Cerebellar cortex (tissue), 1 donor: ENCODE results near the gene KRT2.
A peak's percentile ranks its signal among the peaks of the same experiment; 100 is the strongest.

Experiments used
- DNase-seq: peaks from one replicate; pipeline ENCODE4 v3.0.0-alpha.2; 2015; ENCODE audit warnings: low spot score

Gene KRT2

GRCh38 chr12:52637299-52637698, 14.7 kb downstream of the KRT2 start:
- DNase-seq: no peak

- DNase-seq: no peak
These were observed 15.3 kb downstream of the KRT2 start for GRCh38 chr12:52636592-52637258.

- no peak for DNase-seq
These were observed 15.8 kb downstream of the KRT2 start for GRCh38 chr12:52636189-52636588.

DNA sequence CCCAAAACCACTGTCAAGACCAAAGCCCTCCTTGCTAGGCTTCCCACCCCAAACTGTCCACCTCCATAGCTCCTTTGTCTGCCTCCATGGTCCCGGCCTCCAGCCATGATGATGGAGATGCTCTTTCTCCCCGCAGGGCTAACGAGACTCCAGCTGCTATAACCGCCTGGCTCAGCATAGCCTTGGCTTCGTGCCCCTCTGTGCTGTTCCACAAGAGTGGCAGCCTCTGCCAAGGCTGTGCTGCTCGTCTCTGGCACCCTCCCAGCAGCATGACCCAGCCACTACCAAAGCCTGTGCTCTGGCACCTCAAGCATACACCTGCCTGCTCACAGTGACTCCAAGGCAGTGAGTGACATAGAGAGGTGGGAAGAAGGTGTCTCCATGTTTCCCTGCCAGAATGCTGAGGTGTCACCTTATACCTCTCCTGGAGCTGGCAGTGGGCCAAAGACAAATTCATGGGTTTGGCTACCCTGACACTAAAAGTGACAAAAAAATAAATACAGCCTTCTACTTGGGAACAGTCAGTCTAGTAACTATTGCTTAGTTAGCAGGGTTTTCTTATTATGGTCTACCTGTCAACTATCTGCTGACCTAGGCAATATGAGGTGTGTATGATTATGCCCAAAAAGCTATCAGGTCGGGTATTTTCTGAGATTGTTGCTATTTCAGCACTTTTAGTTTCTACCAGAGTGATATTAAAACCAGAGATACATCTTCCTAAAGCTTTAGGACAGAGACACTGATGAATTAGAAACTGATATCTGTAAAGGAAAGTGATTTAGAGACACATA, 17.6 kb downstream of the KRT2 start:
- DNase-seq: peak; percentile 47

DNA sequence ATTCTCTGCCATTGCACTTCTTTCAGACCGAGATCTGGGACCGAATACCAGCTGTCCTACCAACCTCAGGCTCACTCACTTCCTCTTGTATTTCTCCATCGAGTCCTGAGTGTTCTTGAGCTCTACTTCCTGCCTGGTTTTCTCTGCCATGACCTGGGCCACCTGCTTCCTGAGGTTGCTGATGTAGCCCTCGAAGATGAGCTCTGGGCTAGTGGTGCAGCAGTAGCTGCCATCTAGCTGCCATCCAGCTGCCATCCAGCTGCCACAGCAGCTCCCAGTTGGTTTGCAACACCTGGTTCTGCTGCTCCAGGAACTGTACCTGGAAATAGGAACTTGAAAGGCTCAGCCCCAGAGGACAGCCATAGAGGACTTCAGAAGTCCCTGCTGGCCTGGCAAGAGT, 18.6 kb downstream of the KRT2 start:
- DNase-seq: no peak

GRCh38 chr12:52632656-52633055, 19.4 kb downstream of the KRT2 start:
- DNase-seq: no peak

DNA sequence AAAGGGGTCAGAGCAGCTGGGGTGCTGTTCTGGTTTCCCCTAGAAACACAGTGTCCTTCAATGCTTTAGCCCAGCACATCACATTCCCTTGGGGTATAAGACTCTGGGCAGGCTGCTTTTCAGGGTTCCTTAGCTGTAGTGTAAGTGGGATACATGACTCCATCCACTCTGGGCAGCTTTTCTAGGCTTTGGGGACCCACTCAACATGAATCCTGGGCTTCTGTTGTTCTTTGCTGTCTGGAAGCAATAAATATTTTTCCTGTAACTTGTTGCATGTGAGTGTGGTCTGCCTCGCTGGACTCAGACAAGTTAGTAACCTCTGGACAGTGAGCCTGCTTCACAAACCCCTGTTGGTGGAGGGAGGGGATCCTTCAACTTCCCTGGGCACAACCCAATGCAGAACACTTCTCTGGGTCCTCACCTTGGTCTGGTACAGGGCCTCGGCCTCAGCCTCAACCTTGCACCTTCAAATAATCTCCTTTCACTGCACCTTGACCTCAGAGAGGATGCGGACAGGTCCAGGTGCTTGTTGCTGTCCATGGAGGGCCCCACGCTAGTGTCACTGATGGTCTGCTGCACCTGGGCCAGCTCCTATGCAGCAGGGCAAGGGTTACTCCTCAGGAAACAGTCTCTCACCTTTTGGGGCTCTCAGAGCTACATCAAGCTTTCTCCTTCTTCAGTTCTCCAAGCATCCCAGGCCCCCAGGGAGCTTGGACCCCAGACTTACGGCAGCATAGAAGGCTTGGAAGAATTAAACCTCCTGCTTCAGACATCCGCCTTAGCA, 20.1 kb downstream of the KRT2 start:
- no peak for DNase-seq

DNA sequence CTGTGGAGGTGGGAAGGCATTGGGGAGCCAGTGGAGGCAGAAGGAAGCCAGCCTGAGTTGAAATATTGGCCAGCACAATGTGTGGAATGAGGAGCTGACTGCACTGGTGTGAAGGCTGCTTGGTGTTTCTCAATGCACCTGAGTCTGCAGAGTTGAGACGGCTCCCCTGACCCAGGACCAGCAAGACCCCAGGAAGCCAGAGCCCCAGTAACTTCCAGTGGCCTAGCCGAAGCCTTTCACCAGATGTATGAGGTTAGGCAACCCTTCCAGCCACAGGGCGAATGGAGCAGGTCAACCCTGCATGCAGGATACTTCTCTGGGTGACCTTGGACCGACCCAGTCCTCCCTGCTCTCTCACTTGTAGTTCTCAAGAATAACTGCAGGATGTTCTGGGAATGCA, 20.7 kb downstream of the KRT2 start:
- DNase-seq: no peak

- no peak for DNase-seq
These were observed 21.3 kb downstream of the KRT2 start for GRCh38 chr12:52630599-52631200.

DNA sequence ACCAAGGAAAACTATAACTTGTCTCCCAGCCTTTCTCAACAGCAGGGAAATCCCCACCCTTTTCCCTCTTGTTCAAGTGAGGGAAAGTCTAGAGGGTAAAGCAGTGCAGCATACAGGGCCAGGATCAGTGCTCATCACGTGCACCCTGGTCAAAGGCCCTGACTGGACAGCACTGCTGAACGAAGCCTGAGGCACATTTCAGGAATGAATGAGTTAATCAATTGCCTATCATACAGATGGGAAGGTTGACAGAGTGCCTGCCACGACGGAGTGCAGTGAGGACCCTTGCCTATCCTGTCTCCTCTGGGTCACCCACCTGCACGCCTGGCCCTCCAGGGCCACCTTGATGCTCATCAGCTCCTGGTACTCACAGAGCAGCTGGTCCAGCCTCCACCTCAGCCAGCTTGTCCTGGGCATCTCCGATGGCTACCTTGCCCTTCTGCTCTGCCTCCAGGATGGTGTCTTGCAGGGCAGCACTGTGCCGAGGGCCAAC, 22.0 kb downstream of the KRT2 start:
- no peak for DNase-seq

- no peak for DNase-seq
These were observed 22.6 kb downstream of the KRT2 start for GRCh38 chr12:52629281-52630007.

DNA sequence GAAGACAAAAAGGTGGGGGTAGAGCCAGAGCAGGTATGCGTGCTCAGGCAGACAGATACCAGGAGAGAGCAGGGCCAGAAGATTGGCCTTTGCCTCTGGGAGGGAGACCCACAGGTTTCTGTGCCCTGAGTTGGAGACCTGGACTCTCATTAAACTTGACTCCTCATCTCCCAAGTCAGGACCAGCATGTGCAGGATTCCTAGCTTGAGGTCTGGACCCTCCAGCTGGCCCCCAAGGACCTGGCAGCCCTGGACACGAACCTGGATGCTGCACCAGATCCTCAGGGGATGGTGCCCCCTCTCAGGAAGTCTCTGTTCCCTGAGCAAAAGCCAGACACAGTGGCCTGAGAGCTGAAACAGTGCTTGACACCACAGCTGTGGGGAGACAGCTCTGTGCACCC, 23.2 kb downstream of the KRT2 start:
- DNase-seq: no peak

GRCh38 chr12:52628111-52628507, 23.9 kb downstream of the KRT2 start:
- DNase-seq: no peak

DNA sequence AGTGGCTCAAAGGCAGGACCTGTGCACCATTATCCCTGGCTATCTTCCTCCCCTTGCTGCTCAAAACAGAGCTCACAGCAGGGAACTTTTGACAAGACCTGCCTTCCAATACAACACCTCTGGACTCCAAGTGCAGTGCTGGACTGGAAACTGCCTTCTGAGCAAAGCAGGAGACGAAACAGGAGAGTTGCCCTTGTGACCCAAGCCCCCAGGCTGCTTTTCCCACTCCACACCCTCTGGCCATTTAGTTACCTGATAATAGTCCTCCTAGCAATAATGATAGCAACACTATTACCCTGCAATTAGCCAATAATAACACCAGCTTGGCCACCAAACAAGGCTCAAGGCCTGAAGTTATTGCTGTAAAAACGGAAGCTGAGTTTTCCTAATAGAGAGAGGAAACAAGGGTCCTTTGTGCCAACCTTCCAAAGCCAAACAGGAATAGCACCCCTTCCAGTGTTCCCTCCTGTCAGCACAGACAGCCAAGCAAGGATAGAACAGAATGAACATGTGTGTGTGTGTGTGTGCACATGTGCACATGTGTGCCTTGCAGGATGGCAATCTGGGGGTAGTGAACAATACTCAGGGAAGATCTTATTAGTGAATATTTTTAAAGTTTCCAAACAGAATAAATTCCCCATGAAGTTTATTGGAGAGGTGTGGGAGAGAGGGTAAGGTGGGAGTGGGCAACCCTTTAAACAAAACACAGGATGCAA, 24.5 kb downstream of the KRT2 start:
- DNase-seq: no peak

DNA sequence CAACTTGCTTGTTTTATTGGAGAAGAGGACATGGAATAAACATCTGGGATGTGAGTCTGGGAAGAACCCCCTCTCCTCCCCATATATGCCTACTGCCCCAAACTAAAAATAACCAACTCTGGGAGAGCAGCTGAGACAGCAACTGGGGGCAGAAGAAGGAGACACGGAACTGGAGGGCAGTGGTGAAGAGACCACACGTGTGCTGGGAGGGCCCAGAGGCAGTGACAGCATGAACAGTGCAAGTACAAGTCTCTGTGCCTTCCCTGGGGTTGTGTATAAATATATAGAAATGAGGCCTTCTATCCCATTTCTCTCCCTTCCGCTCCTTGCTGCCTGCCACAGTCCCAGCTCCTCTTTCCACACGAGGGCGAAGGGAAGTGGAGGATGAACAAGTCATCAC, 29.7 kb downstream of the KRT2 start:
- DNase-seq: no peak

- DNase-seq: no peak
These were observed 33.1 kb downstream of the KRT2 start for GRCh38 chr12:52618866-52619265.

- no peak for DNase-seq
These were observed 33.8 kb downstream of the KRT2 start, which contains the start of gene KRT73 for GRCh38 chr12:52618216-52618615. Gene KRT73, minus strand, starts transcription at chr12:52618559. Its CDS starts 35 bp downstream, at chr12:52618524.

GRCh38 chr12:52617403-52617785, 34.6 kb downstream of the KRT2 start:
- DNase-seq: no peak

- DNase-seq: no peak
These were observed 35.2 kb downstream of the KRT2 start for GRCh38 chr12:52616680-52617402.

GRCh38 chr12:52615912-52616311, 36.1 kb downstream of the KRT2 start:
- DNase-seq: no peak
